WTC11 (cell line): ENCODE results near the gene NAGA. TPM values are rescaled to one million over a fixed set of nuclear protein-coding genes. Genes with fewer than 3 reads are reported as not detected.

Source experiments
- CREM ChIP-seq: sonication (generic); formaldehyde crosslinking; IDR thresholded peaks from 2 replicates; pipeline ENCODE4 v1.8.1; 2022; ENCODE audit warnings: mild to moderate bottlenecking, missing genetic modification reagents, moderate library complexity
- ETV6 ChIP-seq: sonication (generic); formaldehyde crosslinking; IDR thresholded peaks from 2 replicates; pipeline ENCODE4 v1.8.1; 2022; ENCODE audit warnings: mild to moderate bottlenecking, missing genetic modification reagents
- FOXP1 ChIP-seq: sonication (generic); formaldehyde crosslinking; IDR thresholded peaks from 2 replicates; pipeline ENCODE4 v1.8.0; 2022; ENCODE audit warnings: missing genetic modification reagents, mild to moderate bottlenecking, moderate library complexity, borderline replicate concordance
- GRHL2 ChIP-seq: fragments of 250-450 bp; sonication (Bioruptor Pico); IDR thresholded peaks from 2 replicates; pipeline ENCODE4 v1.8.0; 2022; ENCODE audit warnings: mild to moderate bottlenecking, moderate library complexity; ENCODE audit not compliant: insufficient replicate concordance, severe bottlenecking
- JUN ChIP-seq: sonication (generic); formaldehyde crosslinking; IDR thresholded peaks from 2 replicates; pipeline ENCODE4 v1.8.0; 2023; ENCODE audit warnings: mild to moderate bottlenecking, missing genetic modification reagents
- MXD4 ChIP-seq: fragments of 250-450 bp; sonication (Bioruptor Pico); IDR thresholded peaks from 2 replicates; pipeline ENCODE4 v1.8.0; 2021; ENCODE audit warnings: mild to moderate bottlenecking, moderate library complexity, borderline replicate concordance
- NFE2L1 ChIP-seq: sonication (generic); formaldehyde crosslinking; IDR thresholded peaks from 2 replicates; pipeline ENCODE4 v1.8.1; 2023; ENCODE audit warnings: missing genetic modification reagents
- NR2C2 ChIP-seq: sonication (generic); formaldehyde crosslinking; IDR thresholded peaks from 2 replicates; pipeline ENCODE4 v1.8.0; 2022; ENCODE audit warnings: mild to moderate bottlenecking, missing genetic modification reagents
- SP1 ChIP-seq: sonication (generic); formaldehyde crosslinking; conservative IDR thresholded peaks from 2 replicates; pipeline ENCODE4 v1.8.1; 2022; ENCODE audit warnings: missing genetic modification reagents
- ZNF138 ChIP-seq: sonication (generic); formaldehyde crosslinking; conservative IDR thresholded peaks from 2 replicates; pipeline ENCODE4 v1.8.1; 2022; ENCODE audit warnings: mild to moderate bottlenecking, moderate library complexity, missing genetic modification reagents
- ZNF219 ChIP-seq: sonication (generic); formaldehyde crosslinking; IDR thresholded peaks from 2 replicates; pipeline ENCODE4 v1.8.0; 2023; ENCODE audit warnings: missing genetic modification reagents, mild to moderate bottlenecking, borderline replicate concordance
- ZNF671 ChIP-seq: fragments of 250-450 bp; sonication (Bioruptor Pico); IDR thresholded peaks from 2 replicates; pipeline ENCODE4 v1.8.0; 2021; ENCODE audit warnings: mild to moderate bottlenecking
- total RNA-seq: library from RNA; stranded (reverse); gene quantifications from 3 replicates; pipeline ENCODE4 v1.2.3, GENCODE V29; 2021
- TF ChIP-seq, protein P1 (sequence below): fragments of 250-450 bp; sonication (Bioruptor Pico); conservative IDR thresholded peaks from 2 replicates; pipeline ENCODE4 v1.9.0; 2021; ENCODE audit warnings: mild to moderate bottlenecking
- TF ChIP-seq, protein P2 (sequence below): sonication (generic); formaldehyde crosslinking; IDR thresholded peaks from 2 replicates; pipeline ENCODE4 v1.8.1; 2023; ENCODE audit warnings: mild to moderate bottlenecking, missing genetic modification reagents
- TF ChIP-seq, protein P3 (sequence below): sonication (generic); formaldehyde crosslinking; conservative IDR thresholded peaks from 2 replicates; pipeline ENCODE4 v1.8.1; 2023; ENCODE audit warnings: mild to moderate bottlenecking, low read depth, missing genetic modification reagents, moderate library complexity
- TF ChIP-seq, protein P4 (sequence below): sonication (generic); formaldehyde crosslinking; IDR thresholded peaks from 2 replicates; pipeline ENCODE4 v1.8.0; 2022; ENCODE audit warnings: mild to moderate bottlenecking, missing genetic modification reagents
- TF ChIP-seq, protein P5 (sequence below): sonication (generic); formaldehyde crosslinking; IDR thresholded peaks from 2 replicates; pipeline ENCODE4 v1.8.1; 2022; ENCODE audit warnings: low read depth, missing genetic modification reagents, borderline replicate concordance
- TF ChIP-seq, protein P6 (sequence below): sonication (generic); formaldehyde crosslinking; IDR thresholded peaks from 2 replicates; pipeline ENCODE4 v1.8.0; 2022; ENCODE audit warnings: missing genetic modification reagents
- TF ChIP-seq, protein P7 (sequence below): sonication (generic); formaldehyde crosslinking; IDR thresholded peaks from 2 replicates; pipeline ENCODE4 v1.8.1; 2022; ENCODE audit warnings: mild to moderate bottlenecking, missing genetic modification reagents, moderate library complexity, borderline replicate concordance

The NAGA gene
- total RNA-seq, 1 experiment from 2014 or later, result 19.4 TPM

DNA sequence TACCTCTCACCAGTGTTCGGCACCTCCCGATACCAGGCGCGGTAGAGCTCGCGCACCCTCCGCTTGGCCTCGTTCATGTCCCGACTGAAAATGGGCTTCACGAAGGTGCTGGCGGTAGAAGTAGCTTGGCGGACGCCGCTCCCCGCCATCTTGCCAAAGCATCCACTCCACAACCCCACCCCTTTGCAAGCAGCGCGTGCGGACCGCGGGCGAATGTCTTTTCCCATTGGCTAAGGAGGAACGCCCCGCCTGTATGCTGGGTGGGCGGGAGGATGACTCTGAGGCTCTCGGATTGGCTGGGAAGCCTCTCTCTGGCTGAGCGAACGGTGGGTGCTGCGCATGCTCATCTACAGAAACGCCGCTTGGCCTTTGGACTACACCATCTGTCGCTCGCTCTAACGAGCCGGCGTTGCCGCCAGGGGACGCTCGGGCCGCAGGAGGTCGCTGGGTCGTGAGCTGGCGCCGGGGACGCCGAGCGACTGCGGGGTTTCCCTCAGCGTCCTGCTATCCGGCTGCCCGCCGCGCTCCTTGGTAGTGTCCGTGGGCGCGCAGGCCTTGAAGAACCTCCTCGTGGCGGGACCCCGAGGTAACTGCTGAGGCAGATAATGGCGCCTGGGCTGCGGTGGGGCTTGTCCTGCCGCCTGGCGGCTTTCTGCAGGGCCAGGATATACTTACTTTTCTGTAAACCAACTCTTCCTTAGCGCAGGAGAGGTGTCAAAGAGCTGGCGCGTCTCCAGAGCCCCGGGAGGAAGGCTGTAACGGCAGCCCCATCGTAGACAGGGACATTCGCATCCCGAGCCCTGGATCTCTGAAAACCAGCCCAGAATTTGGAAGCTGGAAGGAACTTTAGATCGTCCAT is 20.2 kb upstream of the NAGA start, which contains the start of gene NDUFA6 (continued):
- TF ChIP-seq, protein P1, sequence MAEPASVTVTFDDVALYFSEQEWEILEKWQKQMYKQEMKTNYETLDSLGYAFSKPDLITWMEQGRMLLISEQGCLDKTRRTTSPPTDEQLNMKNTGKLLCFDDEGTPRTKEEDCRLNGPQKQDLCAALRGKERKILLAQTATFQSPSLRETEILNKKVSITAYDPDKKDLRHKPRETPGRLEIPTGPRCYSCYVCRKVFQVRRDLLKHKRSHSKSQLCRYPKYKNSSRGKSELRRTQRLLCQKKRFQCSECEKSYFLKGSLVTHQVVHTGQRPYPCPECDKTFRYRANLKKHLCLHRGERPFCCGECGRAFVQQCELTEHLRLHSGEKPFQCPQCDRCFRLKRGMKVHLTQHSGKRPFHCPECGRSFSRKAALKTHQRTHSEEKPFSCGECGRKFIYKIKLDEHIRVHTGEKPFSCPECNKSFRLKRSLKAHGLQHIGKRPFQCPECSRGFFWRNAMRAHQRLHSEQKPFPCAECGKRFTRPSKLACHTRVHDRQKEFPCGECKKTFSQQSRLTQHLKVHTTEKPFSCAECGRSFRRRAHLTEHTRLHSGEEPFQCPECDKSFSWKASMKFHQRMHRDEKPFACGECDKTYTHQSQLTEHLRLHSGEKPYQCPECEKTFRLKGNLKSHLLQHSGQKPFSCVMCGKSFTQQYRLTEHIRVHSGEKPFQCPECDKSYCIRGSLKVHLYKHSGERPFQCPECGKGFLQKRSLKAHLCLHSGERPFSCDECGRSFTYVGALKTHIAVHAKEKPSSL (CRISPR knock-in tag), result no peak
- TF ChIP-seq ZNF138, result no peak
- peak; percentile 61; the same call in 1 of the 2 replicates for TF ChIP-seq NFE2L1 (CRISPR knock-in tag)
- TF ChIP-seq NR2C2, result no peak
- TF ChIP-seq ZNF219 (CRISPR knock-in tag), result no peak
- TF ChIP-seq, protein P2, sequence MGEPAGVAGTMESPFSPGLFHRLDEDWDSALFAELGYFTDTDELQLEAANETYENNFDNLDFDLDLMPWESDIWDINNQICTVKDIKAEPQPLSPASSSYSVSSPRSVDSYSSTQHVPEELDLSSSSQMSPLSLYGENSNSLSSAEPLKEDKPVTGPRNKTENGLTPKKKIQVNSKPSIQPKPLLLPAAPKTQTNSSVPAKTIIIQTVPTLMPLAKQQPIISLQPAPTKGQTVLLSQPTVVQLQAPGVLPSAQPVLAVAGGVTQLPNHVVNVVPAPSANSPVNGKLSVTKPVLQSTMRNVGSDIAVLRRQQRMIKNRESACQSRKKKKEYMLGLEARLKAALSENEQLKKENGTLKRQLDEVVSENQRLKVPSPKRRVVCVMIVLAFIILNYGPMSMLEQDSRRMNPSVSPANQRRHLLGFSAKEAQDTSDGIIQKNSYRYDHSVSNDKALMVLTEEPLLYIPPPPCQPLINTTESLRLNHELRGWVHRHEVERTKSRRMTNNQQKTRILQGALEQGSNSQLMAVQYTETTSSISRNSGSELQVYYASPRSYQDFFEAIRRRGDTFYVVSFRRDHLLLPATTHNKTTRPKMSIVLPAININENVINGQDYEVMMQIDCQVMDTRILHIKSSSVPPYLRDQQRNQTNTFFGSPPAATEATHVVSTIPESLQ (CRISPR knock-in tag), result no peak
- no peak for TF ChIP-seq JUN (CRISPR knock-in tag)
- TF ChIP-seq, protein P3, sequence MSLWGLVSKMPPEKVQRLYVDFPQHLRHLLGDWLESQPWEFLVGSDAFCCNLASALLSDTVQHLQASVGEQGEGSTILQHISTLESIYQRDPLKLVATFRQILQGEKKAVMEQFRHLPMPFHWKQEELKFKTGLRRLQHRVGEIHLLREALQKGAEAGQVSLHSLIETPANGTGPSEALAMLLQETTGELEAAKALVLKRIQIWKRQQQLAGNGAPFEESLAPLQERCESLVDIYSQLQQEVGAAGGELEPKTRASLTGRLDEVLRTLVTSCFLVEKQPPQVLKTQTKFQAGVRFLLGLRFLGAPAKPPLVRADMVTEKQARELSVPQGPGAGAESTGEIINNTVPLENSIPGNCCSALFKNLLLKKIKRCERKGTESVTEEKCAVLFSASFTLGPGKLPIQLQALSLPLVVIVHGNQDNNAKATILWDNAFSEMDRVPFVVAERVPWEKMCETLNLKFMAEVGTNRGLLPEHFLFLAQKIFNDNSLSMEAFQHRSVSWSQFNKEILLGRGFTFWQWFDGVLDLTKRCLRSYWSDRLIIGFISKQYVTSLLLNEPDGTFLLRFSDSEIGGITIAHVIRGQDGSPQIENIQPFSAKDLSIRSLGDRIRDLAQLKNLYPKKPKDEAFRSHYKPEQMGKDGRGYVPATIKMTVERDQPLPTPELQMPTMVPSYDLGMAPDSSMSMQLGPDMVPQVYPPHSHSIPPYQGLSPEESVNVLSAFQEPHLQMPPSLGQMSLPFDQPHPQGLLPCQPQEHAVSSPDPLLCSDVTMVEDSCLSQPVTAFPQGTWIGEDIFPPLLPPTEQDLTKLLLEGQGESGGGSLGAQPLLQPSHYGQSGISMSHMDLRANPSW (CRISPR knock-in tag), result no peak
- TF ChIP-seq, protein P4, sequence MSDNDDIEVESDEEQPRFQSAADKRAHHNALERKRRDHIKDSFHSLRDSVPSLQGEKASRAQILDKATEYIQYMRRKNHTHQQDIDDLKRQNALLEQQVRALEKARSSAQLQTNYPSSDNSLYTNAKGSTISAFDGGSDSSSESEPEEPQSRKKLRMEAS, result peak; percentile 89
- TF ChIP-seq, protein P5, sequence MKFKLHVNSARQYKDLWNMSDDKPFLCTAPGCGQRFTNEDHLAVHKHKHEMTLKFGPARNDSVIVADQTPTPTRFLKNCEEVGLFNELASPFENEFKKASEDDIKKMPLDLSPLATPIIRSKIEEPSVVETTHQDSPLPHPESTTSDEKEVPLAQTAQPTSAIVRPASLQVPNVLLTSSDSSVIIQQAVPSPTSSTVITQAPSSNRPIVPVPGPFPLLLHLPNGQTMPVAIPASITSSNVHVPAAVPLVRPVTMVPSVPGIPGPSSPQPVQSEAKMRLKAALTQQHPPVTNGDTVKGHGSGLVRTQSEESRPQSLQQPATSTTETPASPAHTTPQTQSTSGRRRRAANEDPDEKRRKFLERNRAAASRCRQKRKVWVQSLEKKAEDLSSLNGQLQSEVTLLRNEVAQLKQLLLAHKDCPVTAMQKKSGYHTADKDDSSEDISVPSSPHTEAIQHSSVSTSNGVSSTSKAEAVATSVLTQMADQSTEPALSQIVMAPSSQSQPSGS (CRISPR knock-in tag), result no peak
- no peak for TF ChIP-seq MXD4
- TF ChIP-seq ETV6 (CRISPR knock-in tag), result no peak
- peak; percentile 8 for TF ChIP-seq CREM (CRISPR knock-in tag)
- TF ChIP-seq ZNF671 (CRISPR knock-in tag), result no peak
- TF ChIP-seq, protein P6, sequence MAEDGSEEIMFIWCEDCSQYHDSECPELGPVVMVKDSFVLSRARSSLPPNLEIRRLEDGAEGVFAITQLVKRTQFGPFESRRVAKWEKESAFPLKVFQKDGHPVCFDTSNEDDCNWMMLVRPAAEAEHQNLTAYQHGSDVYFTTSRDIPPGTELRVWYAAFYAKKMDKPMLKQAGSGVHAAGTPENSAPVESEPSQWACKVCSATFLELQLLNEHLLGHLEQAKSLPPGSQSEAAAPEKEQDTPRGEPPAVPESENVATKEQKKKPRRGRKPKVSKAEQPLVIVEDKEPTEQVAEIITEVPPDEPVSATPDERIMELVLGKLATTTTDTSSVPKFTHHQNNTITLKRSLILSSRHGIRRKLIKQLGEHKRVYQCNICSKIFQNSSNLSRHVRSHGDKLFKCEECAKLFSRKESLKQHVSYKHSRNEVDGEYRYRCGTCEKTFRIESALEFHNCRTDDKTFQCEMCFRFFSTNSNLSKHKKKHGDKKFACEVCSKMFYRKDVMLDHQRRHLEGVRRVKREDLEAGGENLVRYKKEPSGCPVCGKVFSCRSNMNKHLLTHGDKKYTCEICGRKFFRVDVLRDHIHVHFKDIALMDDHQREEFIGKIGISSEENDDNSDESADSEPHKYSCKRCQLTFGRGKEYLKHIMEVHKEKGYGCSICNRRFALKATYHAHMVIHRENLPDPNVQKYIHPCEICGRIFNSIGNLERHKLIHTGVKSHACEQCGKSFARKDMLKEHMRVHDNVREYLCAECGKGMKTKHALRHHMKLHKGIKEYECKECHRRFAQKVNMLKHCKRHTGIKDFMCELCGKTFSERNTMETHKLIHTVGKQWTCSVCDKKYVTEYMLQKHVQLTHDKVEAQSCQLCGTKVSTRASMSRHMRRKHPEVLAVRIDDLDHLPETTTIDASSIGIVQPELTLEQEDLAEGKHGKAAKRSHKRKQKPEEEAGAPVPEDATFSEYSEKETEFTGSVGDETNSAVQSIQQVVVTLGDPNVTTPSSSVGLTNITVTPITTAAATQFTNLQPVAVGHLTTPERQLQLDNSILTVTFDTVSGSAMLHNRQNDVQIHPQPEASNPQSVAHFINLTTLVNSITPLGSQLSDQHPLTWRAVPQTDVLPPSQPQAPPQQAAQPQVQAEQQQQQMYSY, result no peak
- peak; percentile 92 for TF ChIP-seq SP1 (CRISPR knock-in tag)
- no peak for TF ChIP-seq GRHL2 (CRISPR knock-in tag)
- TF ChIP-seq, protein P7, sequence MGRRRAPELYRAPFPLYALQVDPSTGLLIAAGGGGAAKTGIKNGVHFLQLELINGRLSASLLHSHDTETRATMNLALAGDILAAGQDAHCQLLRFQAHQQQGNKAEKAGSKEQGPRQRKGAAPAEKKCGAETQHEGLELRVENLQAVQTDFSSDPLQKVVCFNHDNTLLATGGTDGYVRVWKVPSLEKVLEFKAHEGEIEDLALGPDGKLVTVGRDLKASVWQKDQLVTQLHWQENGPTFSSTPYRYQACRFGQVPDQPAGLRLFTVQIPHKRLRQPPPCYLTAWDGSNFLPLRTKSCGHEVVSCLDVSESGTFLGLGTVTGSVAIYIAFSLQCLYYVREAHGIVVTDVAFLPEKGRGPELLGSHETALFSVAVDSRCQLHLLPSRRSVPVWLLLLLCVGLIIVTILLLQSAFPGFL (CRISPR knock-in tag), result no peak
- peak; percentile 96 for TF ChIP-seq FOXP1
